KMS-11 (cell line): ENCODE results near the gene FBXO48.

Experiments used
- H2AFZ ChIP-seq: fragments of 200-600 bp; sonication (generic); 2 replicates; pipeline ENCODE4 v1.6.1; 2016; ENCODE audit warnings: antibody characterized with exemption, mixed run types, low read depth
- H3K27ac ChIP-seq: fragments of 200-600 bp; sonication (generic); 2 replicates; pipeline ENCODE4 v1.6.1; 2016; ENCODE audit warnings: mild to moderate bottlenecking, mixed run types
- H3K27me3 ChIP-seq: fragments of 200-600 bp; sonication (generic); 2 replicates; pipeline ENCODE4 v1.6.1; 2017; ENCODE audit warnings: mild to moderate bottlenecking, low read depth, mixed run types, moderate library complexity; ENCODE audit not compliant: insufficient read depth
- H3K36me3 ChIP-seq: fragments of 200-600 bp; sonication (generic); 2 replicates; pipeline ENCODE4 v1.6.1; 2017; ENCODE audit warnings: mild to moderate bottlenecking, mixed run types; ENCODE audit not compliant: insufficient read depth
- H3K4me1 ChIP-seq: fragments of 200-600 bp; sonication (generic); 2 replicates; pipeline ENCODE4 v1.6.1; 2016; ENCODE audit warnings: mild to moderate bottlenecking, low read depth, mixed run types; ENCODE audit not compliant: poor library complexity, severe bottlenecking
- H3K4me2 ChIP-seq: fragments of 200-600 bp; sonication (generic); 2 replicates; pipeline ENCODE4 v1.7.0; 2016; ENCODE audit warnings: mild to moderate bottlenecking, mixed run types
- H3K4me3 ChIP-seq: fragments of 200-600 bp; sonication (generic); IDR thresholded peaks from 2 replicates; pipeline ENCODE4 v1.6.1; 2017; ENCODE audit warnings: low read depth, low read length, mixed read lengths; ENCODE audit not compliant: insufficient read depth
- H3K79me2 ChIP-seq: fragments of 200-600 bp; sonication (generic); 2 replicates; pipeline ENCODE4 v1.6.1; 2016; ENCODE audit warnings: low read depth, mixed run types; ENCODE audit not compliant: insufficient read depth
- H3K9ac ChIP-seq: fragments of 200-600 bp; sonication (generic); 2 replicates; pipeline ENCODE4 v1.6.1; 2016; ENCODE audit warnings: mild to moderate bottlenecking, mixed run types
- H4K20me1 ChIP-seq: fragments of 200-600 bp; sonication (generic); 2 replicates; pipeline ENCODE4 v1.6.1; 2016; ENCODE audit warnings: mild to moderate bottlenecking, mixed run types; ENCODE audit not compliant: insufficient read depth
- CTCF ChIP-seq: fragments of 200-600 bp; sonication (generic); conservative IDR thresholded peaks from 2 replicates; pipeline ENCODE4 v1.6.1; 2017; ENCODE audit warnings: low read depth, mild to moderate bottlenecking, antibody characterized with exemption, low read length, moderate library complexity, mixed read lengths

Gene FBXO48

GRCh38 chr2:68429311-68429826 is 37.7 kb downstream of the FBXO48 start:
- Histone ChIP-seq H3K36me3 (no peaks in the 10 kb centered on the region), H3K9ac (no peak overlapping the region), H3K79me2 (no peaks in the 10 kb centered on the region), H3K27ac (no peak overlapping the region), H3K4me1 (peaks cover 63% of the 10 kb centered on the region), H3K27me3 (no peaks in the 10 kb centered on the region), H3K4me2 (peak overlapping the region; percentile 92; the same call in 1 of the 2 replicates), H3K4me3 (no peak overlapping the region), H4K20me1 (no peaks in the 10 kb centered on the region), H2AFZ (no peak overlapping the region)
- no peak for TF ChIP-seq CTCF

GRCh38 chr2:68428746-68429145 is 38.3 kb downstream of the FBXO48 start:
- Histone ChIP-seq H3K27ac (peak overlapping the region; percentile 93; the same call in 1 of the 2 replicates), H3K4me2 (peak overlapping the region; percentile 92; the same call in 1 of the 2 replicates), H3K79me2 (no peaks in the 10 kb centered on the region), H3K4me1 (peaks cover 65% of the 10 kb centered on the region), H3K9ac (no peak overlapping the region), H2AFZ (no peak overlapping the region), H3K4me3 (no peak overlapping the region), H4K20me1 (no peaks in the 10 kb centered on the region), H3K27me3 (no peaks in the 10 kb centered on the region), H3K36me3 (no peaks in the 10 kb centered on the region)
- no peak for TF ChIP-seq CTCF

GRCh38 chr2:68428126-68428525 is 39.0 kb downstream of the FBXO48 start:
- H3K4me3 ChIP-seq, result no peak overlapping the region
- no peaks in the 10 kb centered on the region for H3K27me3 ChIP-seq
- no peaks in the 10 kb centered on the region for H3K36me3 ChIP-seq
- H3K9ac ChIP-seq, result no peak overlapping the region; the same call in 1 of the 2 replicates
- peak overlapping the region; percentile 93 for H3K27ac ChIP-seq
- H2AFZ ChIP-seq, result peak overlapping the region; percentile 81; the same call in 1 of the 2 replicates
- peaks cover 71% of the 10 kb centered on the region for H3K4me1 ChIP-seq
- peak overlapping the region; percentile 92 for H3K4me2 ChIP-seq
- H3K79me2 ChIP-seq, result no peaks in the 10 kb centered on the region
- H4K20me1 ChIP-seq, result no peaks in the 10 kb centered on the region
- no peak for TF ChIP-seq CTCF

- no peaks in the 10 kb centered on the region for H4K20me1 ChIP-seq
- TF ChIP-seq CTCF, result no peak
- no peaks in the 10 kb centered on the region for H3K27me3 ChIP-seq
- H3K79me2 ChIP-seq, result no peaks in the 10 kb centered on the region
- H3K4me1 ChIP-seq, result peaks cover 81% of the 10 kb centered on the region
- H3K4me3 ChIP-seq, result peak overlapping the region; percentile 84
- peak overlapping the region; percentile 58; the same call in 1 of the 2 replicates for H3K9ac ChIP-seq
- H3K4me2 ChIP-seq, result peak overlapping the region; percentile 92
- peak overlapping the region; percentile 81 for H2AFZ ChIP-seq
- no peaks in the 10 kb centered on the region for H3K36me3 ChIP-seq
- peak overlapping the region; percentile 93 for H3K27ac ChIP-seq
Measured at GRCh38 chr2:68426848-68427579, 40.1 kb downstream of the FBXO48 start.
